Midbrain (tissue), 1 donor: ENCODE data around the gene PDZD7.

Experiments used
- DNase-seq: peaks from one replicate; lab custom pipeline; 2025; lab: John Stamatoyannopoulos, UW

PDZD7 gene

DNA sequence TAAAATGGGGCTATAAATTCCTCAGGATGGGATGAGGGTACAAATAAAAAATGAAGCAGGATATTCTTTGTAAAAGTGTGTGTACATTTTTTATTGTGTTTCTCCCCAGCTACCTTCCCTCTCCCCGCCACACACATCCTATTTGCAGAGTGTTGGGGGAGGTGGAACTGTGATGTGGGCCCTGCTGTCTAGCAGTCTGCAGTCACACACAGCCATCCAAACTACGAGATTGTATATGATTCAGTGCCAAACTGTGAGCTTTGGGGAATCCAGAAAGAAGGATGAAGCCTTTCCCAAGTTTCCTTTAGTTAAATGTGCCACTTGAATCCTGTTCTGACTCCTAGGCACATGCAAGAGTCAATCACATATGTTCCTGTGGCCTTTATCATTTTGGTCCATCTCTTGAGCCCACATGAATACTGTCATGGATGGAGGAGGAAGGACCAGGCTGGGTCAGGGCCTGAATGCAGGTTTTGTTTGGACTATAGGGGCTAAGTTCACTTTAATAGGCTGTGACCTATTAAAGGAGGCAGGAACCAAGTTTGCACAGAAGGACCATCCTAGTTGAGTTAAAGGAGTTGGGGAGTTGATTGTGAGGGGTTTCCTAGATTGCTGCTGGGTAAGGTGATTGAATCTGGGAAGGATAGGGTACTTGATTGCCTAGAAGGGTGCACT, 62.7 kb downstream of the PDZD7 start:
- DNase-seq, result no peak

DNA sequence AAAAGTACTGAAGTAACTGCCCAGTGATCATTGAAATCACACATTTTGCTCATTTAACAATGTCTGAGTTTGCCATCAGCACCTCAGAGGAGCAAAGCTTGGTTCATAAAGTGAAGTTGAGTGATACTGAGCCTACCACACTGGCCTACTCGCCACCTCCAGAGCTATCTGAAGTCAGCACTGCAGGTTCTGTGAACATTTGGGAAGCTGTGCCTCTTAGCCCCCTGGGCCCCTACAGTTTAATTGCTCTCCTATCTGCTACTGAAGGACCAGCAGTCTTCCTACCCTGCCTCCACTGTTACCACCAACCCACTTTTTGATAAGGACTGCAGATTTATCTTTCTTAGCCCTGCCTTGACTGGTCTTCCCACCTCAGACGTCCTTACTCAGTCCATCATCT, 63.6 kb downstream of the PDZD7 start:
- no peak for DNase-seq

DNA sequence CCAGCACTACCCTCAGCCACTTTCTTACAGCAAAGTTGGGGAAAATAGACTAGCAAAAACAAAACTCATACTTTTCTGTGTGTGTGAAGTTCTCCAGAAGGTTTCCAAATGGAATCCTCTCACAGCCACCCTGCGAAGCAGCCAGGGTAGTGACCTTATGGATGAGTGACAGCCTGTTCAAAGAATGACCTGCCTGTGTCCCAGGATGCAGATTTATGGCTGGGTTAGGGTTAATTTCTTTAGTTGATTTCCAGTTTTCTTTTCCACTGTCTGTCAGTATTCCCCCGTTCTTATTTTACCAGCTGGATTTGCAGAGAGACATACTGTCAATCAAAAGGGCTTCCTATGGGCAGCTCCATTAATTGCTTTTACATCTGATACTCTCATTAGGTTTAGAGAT, 64.0 kb downstream of the PDZD7 start:
- no peak for DNase-seq

DNA sequence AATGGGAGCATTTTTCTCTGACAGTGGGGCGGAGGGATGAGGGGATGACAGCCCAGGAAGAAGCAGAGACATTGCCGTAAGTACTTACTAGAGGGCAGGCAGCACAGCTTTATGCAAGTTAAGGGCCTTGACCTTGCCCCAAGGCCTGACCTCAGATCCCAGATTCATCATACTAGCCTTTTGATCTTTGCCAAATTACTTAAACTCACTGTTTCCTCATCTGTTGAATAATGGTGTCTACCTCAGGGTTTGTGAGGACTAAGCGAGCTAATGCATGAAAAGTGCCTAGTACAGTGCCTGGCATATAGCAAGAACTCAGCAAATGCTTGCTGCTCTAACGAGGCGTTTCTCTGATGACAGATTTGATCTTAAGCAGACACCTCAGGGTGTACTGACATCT, 65.1 kb downstream of the PDZD7 start:
- DNase-seq, result no peak

DNA sequence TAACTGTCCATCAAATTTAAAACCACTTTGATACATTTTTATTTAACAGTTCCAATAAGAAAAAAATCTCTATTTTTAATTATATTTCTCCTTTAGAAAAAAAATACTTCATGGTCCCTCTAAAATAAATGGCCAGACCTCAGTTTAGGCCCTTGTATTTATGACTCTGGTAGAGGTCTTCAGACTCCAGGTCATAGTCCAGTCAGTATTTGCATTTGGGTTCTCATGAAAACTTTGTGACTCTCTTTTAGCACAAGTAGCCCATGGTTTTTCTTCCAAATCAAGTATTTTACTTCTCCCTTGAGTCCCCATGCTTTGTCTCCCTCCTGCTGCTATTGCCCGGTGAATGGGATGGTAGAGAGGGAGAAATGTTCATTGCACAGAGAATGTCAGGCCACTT, 67.1 kb downstream of the PDZD7 start:
- DNase-seq, result no peak

DNA sequence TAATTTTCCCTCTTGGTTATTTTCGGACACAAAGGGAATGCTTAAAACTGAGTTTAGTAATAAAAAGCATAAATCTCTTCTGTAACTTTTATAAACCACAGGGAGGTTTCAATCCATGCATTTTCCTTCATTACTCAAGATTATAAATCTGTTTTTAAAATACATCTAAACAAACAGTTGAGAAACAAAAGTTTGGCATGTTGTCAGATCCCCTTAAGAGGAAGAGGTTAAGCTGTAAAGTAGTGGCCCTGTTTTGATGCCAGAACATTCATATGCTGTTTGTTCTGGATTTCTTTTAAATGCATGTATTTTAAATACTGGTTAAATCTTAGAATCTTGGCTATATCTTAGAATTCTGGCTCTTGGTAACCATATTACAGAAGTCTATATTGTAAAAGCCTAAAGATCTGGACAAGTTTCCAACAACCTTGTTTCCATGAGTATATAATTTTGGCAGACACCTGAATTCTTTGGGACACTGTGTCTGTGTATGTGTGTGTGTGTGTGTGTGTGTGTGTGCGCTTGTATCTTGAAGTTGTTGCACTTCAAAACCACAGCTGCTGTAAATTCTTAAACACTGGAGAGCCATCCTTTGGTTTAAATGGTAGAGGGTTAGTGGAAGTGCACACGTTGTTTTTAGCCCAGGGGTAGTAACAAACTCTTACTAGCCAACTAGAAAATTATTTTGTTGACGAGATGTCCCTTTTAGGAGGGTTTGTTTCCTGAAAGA, 68.4 kb downstream of the PDZD7 start:
- DNase-seq, result no peak

DNA sequence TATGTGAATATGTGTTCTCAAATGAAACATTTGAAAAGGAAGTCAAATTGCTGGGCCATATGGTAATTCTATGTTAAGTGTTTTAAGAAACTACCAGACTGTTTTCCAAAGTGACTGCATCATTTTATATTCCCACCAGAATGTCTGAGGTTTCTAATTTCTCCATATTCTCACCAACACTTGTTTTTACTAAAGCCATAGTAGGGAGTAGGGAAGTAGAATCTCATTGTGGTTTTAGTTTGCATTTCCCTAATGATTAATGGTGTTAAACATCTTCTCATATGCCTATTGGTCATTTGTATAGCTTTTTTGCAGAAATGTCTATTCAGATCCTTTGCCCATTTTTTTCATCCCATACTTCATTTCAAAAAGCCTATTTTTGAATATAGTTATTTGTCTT, 70.7 kb downstream of the PDZD7 start:
- no peak for DNase-seq
